T-helper 1 cell treated with Interleukin-12 subunit alpha and Interleukin-12 subunit beta and Interleukin-4 antibody, amounts not matched to agents 30 μg/mL and 1 μg/mL, for 36 hours (primary cell): ENCODE results near the gene VEZT.

Experiments
- H3K27ac Mint-ChIP-seq: one replicate; pipeline ENCODE4 v1.8.0; 2021; ENCODE audit warnings: mild to moderate bottlenecking, mixed read lengths
- H3K27me3 Mint-ChIP-seq: one replicate; pipeline ENCODE4 v1.8.0; 2021; ENCODE audit warnings: low read depth, mixed read lengths
- H3K36me3 Mint-ChIP-seq: one replicate; pipeline ENCODE4 v1.8.0; 2021; ENCODE audit warnings: low read depth, mixed read lengths
- H3K4me1 Mint-ChIP-seq: one replicate; pipeline ENCODE4 v1.8.0; 2021; ENCODE audit warnings: low read depth, mixed read lengths
- H3K4me3 Mint-ChIP-seq: one replicate; pipeline ENCODE4 v1.8.0; 2021; ENCODE audit warnings: mild to moderate bottlenecking, moderate library complexity, mixed read lengths
- H3K9me3 Mint-ChIP-seq: one replicate; pipeline ENCODE4 v1.8.0; 2021; ENCODE audit warnings: mixed read lengths

VEZT gene

DNA sequence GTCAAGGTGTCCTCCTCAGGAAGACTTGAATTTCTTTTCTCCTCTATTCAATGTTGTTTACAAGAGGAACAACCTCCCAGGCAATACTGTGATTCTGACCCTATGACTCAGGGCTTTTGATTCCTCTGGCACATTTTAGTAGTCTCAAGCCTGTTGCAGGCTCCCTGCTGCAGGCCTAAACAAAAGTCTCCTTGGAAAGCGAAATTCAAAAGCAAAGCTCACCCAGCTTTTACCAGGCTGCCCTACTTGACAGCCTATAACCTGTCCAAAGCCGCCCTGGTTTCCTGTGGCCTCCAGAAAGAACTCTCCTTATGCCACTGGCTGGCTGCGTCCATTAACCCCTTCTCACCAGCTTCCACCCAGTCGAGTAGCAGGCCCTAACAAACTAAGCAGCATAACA, 11.9 kb upstream of the VEZT start:
- H3K4me3 Mint-ChIP-seq = no peak overlapping the region
- no peaks in the 10 kb centered on the region for H3K36me3 Mint-ChIP-seq
- H3K27ac Mint-ChIP-seq = no peak overlapping the region
- peaks cover 9% of the 10 kb centered on the region for H3K4me1 Mint-ChIP-seq
- peaks cover 4% of the 10 kb centered on the region for H3K27me3 Mint-ChIP-seq
- H3K9me3 Mint-ChIP-seq = no peaks in the 10 kb centered on the region

DNA sequence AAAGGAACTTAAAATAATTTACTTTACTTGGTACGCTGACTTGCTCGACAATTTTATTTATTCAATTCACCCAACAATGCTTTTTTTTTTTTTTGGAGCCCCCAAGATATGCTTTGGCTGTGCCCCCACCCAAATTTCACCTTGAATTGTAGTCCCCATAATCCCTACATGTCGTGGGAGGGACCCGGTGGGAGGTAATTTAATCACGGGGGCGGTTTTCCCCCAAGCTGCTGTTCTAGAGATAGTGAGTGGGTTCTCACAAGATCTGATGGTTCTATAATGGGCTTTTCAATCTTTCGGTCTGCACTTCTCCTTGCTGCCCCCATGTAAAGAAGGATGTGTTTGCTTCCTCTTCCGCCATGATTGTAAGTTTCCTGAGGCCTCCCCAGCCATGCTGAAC, 10.7 kb upstream of the VEZT start:
- no peak overlapping the region for H3K4me3 Mint-ChIP-seq
- H3K27ac Mint-ChIP-seq = no peak overlapping the region
- H3K36me3 Mint-ChIP-seq = no peaks in the 10 kb centered on the region
- H3K27me3 Mint-ChIP-seq = peaks cover 4% of the 10 kb centered on the region
- peaks cover 5% of the 10 kb centered on the region for H3K4me1 Mint-ChIP-seq
- no peaks in the 10 kb centered on the region for H3K9me3 Mint-ChIP-seq

DNA sequence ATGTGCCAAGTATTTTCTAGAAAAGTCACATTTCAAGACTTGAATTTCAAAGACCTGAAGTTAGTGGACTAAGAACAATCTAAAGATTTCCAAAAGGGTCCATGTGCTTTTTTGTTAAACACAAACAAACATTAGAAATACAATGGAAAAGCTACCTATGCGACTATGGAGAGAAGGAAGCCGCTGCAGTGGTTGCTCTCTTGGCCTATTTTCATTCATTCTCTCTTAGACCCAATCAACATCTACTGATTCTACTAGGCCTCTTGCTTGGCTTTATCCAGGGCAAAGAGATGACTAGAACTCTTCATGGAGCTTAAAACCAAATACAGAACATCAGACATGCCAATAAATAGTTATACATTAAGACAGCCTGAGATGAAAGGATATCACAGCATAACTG, 10.2 kb upstream of the VEZT start:
- H3K27me3 Mint-ChIP-seq = peaks cover 4% of the 10 kb centered on the region
- H3K9me3 Mint-ChIP-seq = no peaks in the 10 kb centered on the region
- H3K27ac Mint-ChIP-seq = no peak overlapping the region
- H3K4me3 Mint-ChIP-seq = no peak overlapping the region
- no peaks in the 10 kb centered on the region for H3K36me3 Mint-ChIP-seq
- peaks cover 5% of the 10 kb centered on the region for H3K4me1 Mint-ChIP-seq

DNA sequence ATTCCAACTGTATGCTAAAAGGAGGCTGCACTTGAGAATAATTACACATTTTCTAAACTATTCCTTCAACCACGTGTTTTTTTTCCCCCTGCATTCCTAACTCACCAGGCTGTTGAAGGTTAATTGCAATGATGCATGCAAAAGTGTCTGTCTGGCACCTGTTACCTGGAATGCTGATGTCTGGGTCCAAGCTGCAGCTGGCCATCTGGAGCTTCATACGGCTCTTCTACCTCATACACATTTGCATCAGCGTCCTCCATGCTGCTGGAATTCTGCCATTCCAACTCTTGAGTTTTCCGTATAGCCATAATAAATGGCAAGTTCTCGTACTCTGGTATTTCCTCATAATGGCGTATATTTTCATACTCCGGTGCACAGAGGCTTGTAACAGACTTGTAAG, 8.9 kb upstream of the VEZT start:
- no peaks in the 10 kb centered on the region for H3K36me3 Mint-ChIP-seq
- peaks cover 4% of the 10 kb centered on the region for H3K27me3 Mint-ChIP-seq
- H3K9me3 Mint-ChIP-seq = no peaks in the 10 kb centered on the region
- H3K27ac Mint-ChIP-seq = no peak overlapping the region
- H3K4me3 Mint-ChIP-seq = no peak overlapping the region
- H3K4me1 Mint-ChIP-seq = peaks cover 2% of the 10 kb centered on the region

DNA sequence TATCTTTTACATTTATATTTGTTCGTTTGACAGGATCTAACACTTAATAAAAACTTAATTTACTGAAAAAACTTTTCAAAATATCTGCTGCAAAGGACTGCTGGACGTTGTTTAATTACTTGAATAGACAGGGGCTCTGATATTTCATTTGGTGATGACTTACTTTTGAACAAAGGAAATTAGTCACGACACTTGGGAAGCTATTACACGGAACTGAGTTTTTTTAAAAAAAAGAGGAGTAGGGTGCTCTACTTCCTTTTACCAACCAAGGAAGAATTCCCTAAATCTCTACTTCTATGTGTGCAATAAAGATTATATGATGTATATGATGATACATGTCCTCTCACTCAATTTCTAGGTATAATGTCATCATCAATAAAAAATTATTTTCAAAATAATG, 5.0 kb upstream of the VEZT start:
- Mint-ChIP-seq H3K36me3 (peaks cover under 1% of the 10 kb centered on the region), H3K4me1 (peaks cover 12% of the 10 kb centered on the region), H3K9me3 (no peaks in the 10 kb centered on the region), H3K4me3 (no peak overlapping the region), H3K27ac (no peak overlapping the region), H3K27me3 (peaks cover 25% of the 10 kb centered on the region)

DNA sequence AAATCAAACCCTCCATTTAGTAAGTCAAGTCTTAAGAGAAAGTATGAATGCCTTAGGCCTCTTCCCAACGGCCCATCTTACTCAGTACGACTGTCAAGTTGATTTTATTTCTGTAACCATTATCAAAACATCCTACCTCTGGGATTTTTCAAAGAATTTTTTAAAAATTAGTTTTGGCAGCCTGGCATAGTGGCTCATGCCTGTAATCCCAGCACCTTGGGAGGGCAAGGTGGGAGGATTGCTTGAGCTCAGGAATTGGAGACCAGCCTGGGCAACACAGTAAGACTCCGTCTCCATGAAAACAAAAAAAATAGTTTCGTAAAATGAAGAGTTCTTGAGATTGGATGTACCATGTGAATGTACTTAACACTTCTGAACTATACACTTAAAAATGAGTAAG, 4.5 kb upstream of the VEZT start:
- no peak overlapping the region for H3K27ac Mint-ChIP-seq
- H3K36me3 Mint-ChIP-seq = peaks cover 2% of the 10 kb centered on the region
- no peak overlapping the region for H3K4me3 Mint-ChIP-seq
- H3K27me3 Mint-ChIP-seq = peaks cover 25% of the 10 kb centered on the region
- H3K4me1 Mint-ChIP-seq = peaks cover 13% of the 10 kb centered on the region
- no peaks in the 10 kb centered on the region for H3K9me3 Mint-ChIP-seq

DNA sequence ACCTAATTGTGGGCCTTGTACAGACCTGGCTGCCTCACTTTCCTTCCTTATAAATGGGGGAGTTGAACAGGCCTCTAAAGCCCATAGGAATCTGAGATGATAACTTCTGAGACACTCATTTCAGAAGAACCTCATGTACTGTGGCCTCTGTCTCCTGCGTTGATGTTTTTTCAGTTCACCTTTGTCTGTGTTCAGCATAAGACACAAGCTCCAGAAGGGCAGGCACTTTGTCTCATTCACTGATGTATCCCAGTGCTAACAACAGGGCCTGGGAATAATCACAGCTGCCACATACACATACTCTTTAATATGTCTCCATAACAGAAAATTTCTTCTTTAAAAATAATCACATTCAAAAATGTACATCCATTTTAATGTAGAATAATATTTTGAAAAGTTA, 3.7 kb upstream of the VEZT start:
- peaks cover 25% of the 10 kb centered on the region for H3K27me3 Mint-ChIP-seq
- H3K36me3 Mint-ChIP-seq = peaks cover 3% of the 10 kb centered on the region
- H3K27ac Mint-ChIP-seq = no peak overlapping the region
- no peaks in the 10 kb centered on the region for H3K9me3 Mint-ChIP-seq
- no peak overlapping the region for H3K4me3 Mint-ChIP-seq
- peaks cover 20% of the 10 kb centered on the region for H3K4me1 Mint-ChIP-seq

DNA sequence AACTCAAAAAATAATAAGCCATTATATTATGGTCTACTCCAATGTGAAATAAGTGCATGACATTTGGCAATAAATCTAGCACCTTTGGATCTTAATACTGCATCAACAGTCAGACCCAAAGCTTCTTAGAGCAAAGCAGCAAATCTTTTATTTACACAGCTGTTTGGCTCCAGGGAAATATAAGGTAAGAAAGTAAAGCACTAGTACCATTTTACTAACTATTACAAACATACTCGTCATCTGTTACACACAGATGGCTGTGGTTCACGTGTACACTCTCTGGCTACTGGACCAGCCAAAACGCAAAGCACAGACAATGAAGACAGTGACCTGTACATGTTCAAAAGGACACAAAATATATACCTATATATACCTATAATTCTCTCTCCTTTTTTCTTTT, 3.1 kb upstream of the VEZT start:
- no peak overlapping the region for H3K4me3 Mint-ChIP-seq
- peaks cover 3% of the 10 kb centered on the region for H3K36me3 Mint-ChIP-seq
- no peaks in the 10 kb centered on the region for H3K9me3 Mint-ChIP-seq
- peaks cover 21% of the 10 kb centered on the region for H3K4me1 Mint-ChIP-seq
- H3K27ac Mint-ChIP-seq = no peak overlapping the region
- peaks cover 21% of the 10 kb centered on the region for H3K27me3 Mint-ChIP-seq

DNA sequence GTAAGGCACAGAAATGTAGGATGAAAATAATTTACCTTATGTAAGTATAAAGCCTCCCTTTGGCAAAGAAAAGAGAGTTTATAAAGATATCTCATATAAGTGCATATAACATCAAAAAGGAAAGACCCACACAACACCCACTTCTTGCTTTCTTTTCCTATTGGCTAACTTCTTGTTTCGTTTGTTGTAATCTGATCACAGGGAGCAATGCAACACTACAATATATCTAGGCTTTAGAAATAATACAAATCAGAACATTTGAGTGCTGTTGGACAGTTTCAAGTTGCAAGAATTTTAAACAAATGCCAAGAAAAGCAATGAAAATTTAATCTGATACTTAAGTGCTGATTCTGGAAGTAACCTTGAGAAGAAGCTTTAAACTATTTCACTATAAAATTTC, 1.7 kb upstream of the VEZT start:
- Mint-ChIP-seq H3K4me1 (peaks cover 28% of the 10 kb centered on the region), H3K27me3 (peaks cover 21% of the 10 kb centered on the region), H3K9me3 (no peaks in the 10 kb centered on the region), H3K4me3 (peak overlapping the region; percentile 97), H3K36me3 (peaks cover 7% of the 10 kb centered on the region), H3K27ac (no peak overlapping the region)

DNA sequence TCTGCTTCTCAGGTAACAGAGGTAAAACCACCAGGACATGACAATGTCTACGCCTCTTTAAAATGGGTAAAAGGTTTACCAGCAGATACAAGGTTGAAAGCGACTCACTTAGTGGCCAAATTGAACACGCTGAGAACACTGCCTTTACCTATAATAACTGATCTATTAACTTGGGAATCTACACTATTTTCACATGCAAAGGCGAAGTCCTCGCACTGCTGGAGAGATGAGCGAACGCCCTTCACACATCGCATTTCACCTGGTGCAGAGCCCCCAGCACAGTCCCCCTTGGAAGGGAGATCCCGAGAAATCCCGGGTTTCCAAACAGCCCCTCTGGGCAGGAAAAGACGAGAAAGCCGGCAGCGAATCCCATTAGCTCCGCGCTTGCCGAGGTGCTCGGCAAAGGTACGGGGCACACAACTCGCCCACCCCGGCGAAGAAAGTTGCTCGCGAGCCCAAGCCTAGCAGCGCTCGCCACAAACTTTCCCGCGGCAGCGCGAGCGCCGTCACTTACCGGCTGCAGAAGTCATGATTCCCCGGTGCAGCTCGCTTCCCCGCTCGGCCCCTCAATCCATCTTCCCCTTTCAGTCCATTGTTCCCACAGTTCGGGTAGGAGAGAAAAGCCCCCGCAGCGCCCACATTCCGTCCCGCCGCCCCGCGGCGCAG, 763 bp upstream of the VEZT start:
- H3K9me3 Mint-ChIP-seq = no peaks in the 10 kb centered on the region
- H3K27me3 Mint-ChIP-seq = peaks cover 21% of the 10 kb centered on the region
- peaks cover 28% of the 10 kb centered on the region for H3K4me1 Mint-ChIP-seq
- peak overlapping the region; percentile 97 for H3K4me3 Mint-ChIP-seq
- H3K27ac Mint-ChIP-seq = peak overlapping the region; percentile 83
- peaks cover 9% of the 10 kb centered on the region for H3K36me3 Mint-ChIP-seq

DNA sequence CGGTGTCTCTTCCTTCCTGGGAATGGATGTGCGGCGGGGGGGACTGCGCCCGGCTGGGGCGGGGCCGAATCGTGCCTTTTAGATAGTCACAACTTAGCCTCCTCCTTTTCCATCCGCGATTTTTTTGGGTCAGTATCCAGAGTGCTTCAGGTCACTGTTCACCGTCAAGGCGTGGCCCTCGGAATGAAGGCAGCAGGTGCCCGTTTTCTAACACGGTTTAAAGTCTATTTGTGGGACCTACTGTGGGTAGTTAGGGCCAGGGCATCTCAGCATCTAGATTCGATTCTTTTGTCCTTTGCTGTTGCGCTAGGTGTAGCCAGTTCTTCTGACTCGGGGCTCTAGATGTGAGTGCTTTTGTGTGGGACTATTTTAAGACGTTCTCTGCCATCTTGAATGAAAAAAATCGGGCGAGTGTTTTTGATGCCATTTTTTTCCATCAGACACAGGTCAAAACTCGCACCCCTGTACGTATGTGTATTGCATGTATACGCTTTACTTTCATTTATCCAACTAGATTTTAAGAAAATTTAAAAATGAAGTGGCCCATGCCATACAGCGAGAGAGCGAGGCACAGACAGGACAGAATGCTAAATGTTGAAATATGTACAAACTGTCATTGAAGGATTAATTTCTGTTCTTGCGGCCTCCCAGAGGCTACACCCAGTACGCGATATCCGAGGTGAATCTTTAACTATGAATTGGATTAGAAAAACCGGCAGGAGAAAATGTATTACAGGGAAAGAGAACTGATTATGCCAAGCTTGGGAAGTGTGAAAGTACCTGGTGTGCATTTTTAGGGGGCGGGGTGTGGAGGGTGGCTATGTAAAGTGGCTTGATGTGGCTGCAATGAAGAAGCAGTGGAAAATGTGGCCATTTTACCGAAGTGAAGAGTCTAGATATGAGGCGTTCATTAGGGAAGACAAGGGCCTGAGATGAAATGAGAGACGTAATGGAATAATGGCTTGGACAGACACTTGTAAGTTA, 835 bp downstream of the VEZT start:
- H3K27me3 Mint-ChIP-seq = peaks cover 21% of the 10 kb centered on the region
- no peaks in the 10 kb centered on the region for H3K9me3 Mint-ChIP-seq
- H3K27ac Mint-ChIP-seq = peak overlapping the region; percentile 98

DNA sequence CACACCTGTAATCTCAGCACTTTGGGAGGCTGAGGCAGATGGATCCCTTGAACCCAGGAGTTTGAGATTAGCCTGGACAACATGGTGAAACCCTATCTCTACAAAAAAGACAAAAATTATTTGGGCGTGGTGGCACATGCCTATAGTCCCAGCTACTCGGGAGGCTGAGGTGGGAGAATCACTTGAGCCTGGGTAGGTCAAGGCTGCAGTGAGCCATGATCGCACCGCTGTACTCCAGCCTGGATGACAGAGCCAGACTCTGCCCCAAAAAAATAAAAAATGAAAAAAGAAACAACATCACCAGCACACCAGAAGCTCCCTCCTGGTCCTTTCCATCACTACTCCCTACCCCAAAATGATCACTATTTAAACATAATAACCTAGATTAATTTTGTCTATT, 2.6 kb downstream of the VEZT start:
- H3K9me3 Mint-ChIP-seq = no peaks in the 10 kb centered on the region
- peaks cover 17% of the 10 kb centered on the region for H3K27me3 Mint-ChIP-seq
- no peak overlapping the region for H3K27ac Mint-ChIP-seq
- H3K36me3 Mint-ChIP-seq = peaks cover 19% of the 10 kb centered on the region
- H3K4me3 Mint-ChIP-seq = no peak overlapping the region
- peaks cover 33% of the 10 kb centered on the region for H3K4me1 Mint-ChIP-seq

More for the DNA sequence above, 835 bp downstream of the VEZT start:
- Mint-ChIP-seq H3K4me3 (peak overlapping the region; percentile 97), H3K4me1 (peaks cover 28% of the 10 kb centered on the region), H3K36me3 (peaks cover 9% of the 10 kb centered on the region)

DNA sequence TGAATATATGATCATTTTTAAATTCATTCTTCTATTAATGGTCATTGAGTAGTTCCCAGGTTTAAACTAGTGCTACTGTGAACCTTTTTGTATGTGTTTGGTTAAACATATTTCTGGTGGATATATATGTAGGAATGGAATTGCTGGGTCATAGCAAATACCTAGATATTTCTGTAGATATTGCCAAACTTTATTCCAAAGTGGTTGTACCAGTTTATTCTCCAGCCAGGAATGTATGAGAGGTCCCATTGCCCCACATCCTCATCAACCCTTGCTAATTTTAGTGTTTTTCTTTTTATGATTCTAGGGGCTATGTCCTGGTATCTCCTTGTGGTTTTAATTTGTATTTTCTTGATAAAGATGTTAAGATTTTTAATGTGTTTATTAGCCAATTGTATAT, 3.1 kb downstream of the VEZT start:
- Mint-ChIP-seq H3K27ac (no peak overlapping the region), H3K9me3 (no peaks in the 10 kb centered on the region), H3K27me3 (peaks cover 11% of the 10 kb centered on the region), H3K4me3 (no peak overlapping the region), H3K4me1 (peaks cover 33% of the 10 kb centered on the region), H3K36me3 (peaks cover 19% of the 10 kb centered on the region)

DNA sequence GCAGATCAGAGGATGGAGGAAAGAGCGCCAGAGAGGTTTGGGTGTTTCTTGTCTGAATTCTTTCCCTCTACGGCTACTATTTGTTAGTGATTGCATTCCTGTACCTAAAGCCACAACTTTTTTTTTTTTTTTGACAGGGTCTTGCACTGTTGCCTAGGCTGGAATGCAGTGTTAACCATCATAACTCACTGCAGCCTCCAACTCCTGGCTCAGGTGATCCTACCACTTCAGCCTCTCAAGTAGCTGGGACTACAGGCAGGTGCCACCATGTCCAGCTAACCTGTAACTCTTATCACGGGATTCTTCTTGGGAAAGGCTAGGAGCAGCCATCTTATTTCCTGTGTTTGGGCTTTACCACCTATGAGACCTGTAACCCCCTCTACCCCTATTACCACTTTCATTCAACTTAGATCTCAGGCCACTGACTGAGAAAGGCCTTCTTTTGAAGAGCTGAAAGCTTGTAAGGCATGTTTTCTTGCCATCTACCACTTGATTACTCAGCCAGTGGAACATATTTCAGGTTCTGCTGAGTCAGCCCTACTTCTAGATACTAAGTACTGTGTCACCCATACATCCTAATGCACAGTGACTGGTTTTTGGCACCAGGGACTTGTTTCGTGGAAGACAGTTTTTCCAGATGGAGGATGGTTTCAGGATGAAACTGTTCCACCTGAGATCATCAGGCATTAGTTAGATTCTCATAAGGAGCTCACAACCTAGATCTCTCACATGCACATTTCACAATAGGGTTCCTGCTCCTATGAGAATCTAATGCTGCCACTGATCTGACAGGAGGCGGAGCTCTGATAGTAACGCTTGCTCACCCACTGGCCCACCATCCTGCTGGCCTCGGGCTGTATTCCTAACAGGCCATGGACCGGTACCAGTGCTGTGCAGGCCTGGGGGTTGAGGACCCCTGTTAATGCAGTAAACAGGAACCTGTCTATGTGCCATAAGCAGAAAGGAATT, 6.9 kb downstream of the VEZT start:
- Mint-ChIP-seq H3K9me3 (no peaks in the 10 kb centered on the region), H3K36me3 (peaks cover 16% of the 10 kb centered on the region), H3K4me3 (no peak overlapping the region), H3K27me3 (no peaks in the 10 kb centered on the region), H3K27ac (peak overlapping the region; percentile 31), H3K4me1 (peaks cover 16% of the 10 kb centered on the region)
